Ishikawa (cell line): Measurements from ENCODE around the gene SLC17A7.

ENCODE experiments used
- CEBPB ChIP-seq: IDR thresholded peaks from 2 replicates; pipeline ENCODE4 v1.6.1; 2012
- CREB1 ChIP-seq: IDR thresholded peaks from 2 replicates; pipeline ENCODE4 v1.6.1; 2012; ENCODE audit warnings: low read depth
- EGR1 ChIP-seq: IDR thresholded peaks from 2 replicates; pipeline ENCODE4 v1.6.1; 2012
- EP300 ChIP-seq: IDR thresholded peaks from 2 replicates; pipeline ENCODE4 v1.6.1; 2012; ENCODE audit warnings: borderline replicate concordance
- FOXM1 ChIP-seq: IDR thresholded peaks from 2 replicates; pipeline ENCODE4 v1.6.1; 2012; ENCODE audit warnings: low read depth, borderline replicate concordance
- MAX ChIP-seq: IDR thresholded peaks from 2 replicates; pipeline ENCODE4 v1.6.1; 2012
- NFIC ChIP-seq: IDR thresholded peaks from 2 replicates; pipeline ENCODE4 v1.6.1; 2012
- RAD21 ChIP-seq: IDR thresholded peaks from 2 replicates; pipeline ENCODE4 v1.6.1; 2012; ENCODE audit warnings: low read depth
- REST ChIP-seq: IDR thresholded peaks from 2 replicates; pipeline ENCODE4 v1.6.1; 2012; ENCODE audit warnings: low read depth, mild to moderate bottlenecking
- TAF1 ChIP-seq: IDR thresholded peaks from 2 replicates; pipeline ENCODE4 v1.6.1; 2012; ENCODE audit warnings: low read depth, mild to moderate bottlenecking
- TCF12 ChIP-seq: IDR thresholded peaks from 2 replicates; pipeline ENCODE4 v1.6.1; 2012; ENCODE audit warnings: low read depth
- TEAD4 ChIP-seq: IDR thresholded peaks from 2 replicates; pipeline ENCODE4 v1.6.1; 2012
- USF1 ChIP-seq: IDR thresholded peaks from 2 replicates; pipeline ENCODE4 v1.6.1; 2012
- YY1 ChIP-seq: IDR thresholded peaks from 2 replicates; pipeline ENCODE4 v1.6.1; 2012; ENCODE audit warnings: low read depth
- ZBTB7A ChIP-seq: IDR thresholded peaks from 2 replicates; pipeline ENCODE4 v1.6.1; 2012; ENCODE audit warnings: low read depth

Gene SLC17A7

GRCh38 chr19:49473868-49474541, 32.7 kb upstream of the SLC17A7 start, which contains the start of gene FLT3LG:
Gene FLT3LG, plus strand, starts transcription at chr19:49474215. Its CDS starts 425 bp downstream, at chr19:49474640.
- TF ChIP-seq ZBTB7A (peak; percentile 89), TEAD4 (no peak; the same call in 1 of the 2 replicates), NFIC (no peak), USF1 (no peak), RAD21 (peak; percentile 45; the same call in 1 of the 2 replicates), TAF1 (no peak)

GRCh38 chr19:49472936-49473335, 31.6 kb upstream of the SLC17A7 start:
- no peak for TF ChIP-seq EGR1
- no peak for TF ChIP-seq RAD21
- no peak for TF ChIP-seq ZBTB7A
- TF ChIP-seq CEBPB = no peak
- TF ChIP-seq TAF1 = no peak
- TF ChIP-seq CREB1 = no peak
- no peak for TF ChIP-seq EP300
- no peak for TF ChIP-seq YY1
- TF ChIP-seq MAX = no peak
- TF ChIP-seq TEAD4 = no peak
- no peak for TF ChIP-seq NFIC
- TF ChIP-seq USF1 = no peak
- TF ChIP-seq REST = no peak
- no peak for TF ChIP-seq FOXM1
- no peak for TF ChIP-seq TCF12

GRCh38 chr19:49470615-49470978, 29.3 kb upstream of the SLC17A7 start:
- TF ChIP-seq CEBPB (no peak), MAX (no peak), RAD21 (no peak), FOXM1 (no peak), TEAD4 (no peak), TCF12 (no peak), TAF1 (no peak), CREB1 (no peak), NFIC (no peak), EGR1 (no peak)

GRCh38 chr19:49469828-49470614, 28.7 kb upstream of the SLC17A7 start:
- TF ChIP-seq TAF1 (no peak), RAD21 (peak; percentile 21; the same call in 1 of the 2 replicates)

GRCh38 chr19:49468746-49469447, 27.6 kb upstream of the SLC17A7 start:
- TF ChIP-seq ZBTB7A (no peak), USF1 (no peak), NFIC (no peak), MAX (no peak), TEAD4 (no peak), CEBPB (no peak), YY1 (no peak), TAF1 (no peak), REST (no peak), CREB1 (no peak), FOXM1 (no peak), EGR1 (no peak), RAD21 (no peak)
